H1 (cell line): ENCODE data around the gene NQO2. TPM values are rescaled to one million over a fixed set of nuclear protein-coding genes. Genes with fewer than 3 reads are reported as not detected.

ENCODE experiments used
- CTCF ChIA-PET: fragments of 300-600 bp; sonication (Branson Sonifier 250); formaldehyde crosslinking; loops from one replicate; lab custom pipeline; 2021; ENCODE audit not compliant: partially characterized antibody; lab: Charles Lee
- POLR2A ChIA-PET: fragments of 300-600 bp; sonication (Branson Sonifier 250); formaldehyde crosslinking; loops from one replicate; lab custom pipeline; 2021; ENCODE audit warnings: inconsistent platforms; ENCODE audit not compliant: partially characterized antibody; lab: Charles Lee
- DNase-seq, 2 experiments: peaks; one replicate each; pipeline versions ENCODE4 v3.0.0 to v3.0.0-alpha.2; 2010 to 2022; ENCODE audit warnings: low spot score in 2 of 2, low read depth in 1 of 2, mixed read lengths in 1 of 2
- FAIRE-seq: peaks from 2 replicates; lab custom pipeline; 2011; peaks lifted over from hg19 to GRCh38; lab: Jason Lieb, UNC
- H2AFZ ChIP-seq: 2 replicates; pipeline ENCODE4 v1.8.1; 2012; ENCODE audit warnings: low read length, inconsistent platforms
- H2AK5ac ChIP-seq: 2 replicates; pipeline ENCODE4 v1.6.1; 2013; ENCODE audit warnings: low read depth, low read length
- H2BK120ac ChIP-seq: replicated peaks from 2 replicates; pipeline ENCODE3; 2013; ENCODE audit warnings: low read depth, low read length, inconsistent platforms
- H2BK12ac ChIP-seq: 2 replicates; pipeline ENCODE4 v1.6.1; 2013; ENCODE audit warnings: low read depth, low read length
- H2BK15ac ChIP-seq: 2 replicates; pipeline ENCODE4 v1.6.1; 2013; ENCODE audit warnings: low read length
- H2BK20ac ChIP-seq: 2 replicates; pipeline ENCODE4 v1.6.1; 2013; ENCODE audit warnings: low read length
- H2BK5ac ChIP-seq: 2 replicates; pipeline ENCODE4 v1.6.1; 2013; ENCODE audit warnings: low read depth, low read length
- H3K14ac ChIP-seq: 2 replicates; pipeline ENCODE4 v1.6.1; 2013; ENCODE audit warnings: inconsistent platforms; ENCODE audit not compliant: insufficient read length
- H3K18ac ChIP-seq: 2 replicates; pipeline ENCODE4 v1.6.1; 2013; ENCODE audit warnings: low read length; ENCODE audit errors: extremely low read depth
- H3K23ac ChIP-seq: 2 replicates; pipeline ENCODE4 v1.6.1; 2013; ENCODE audit warnings: inconsistent platforms; ENCODE audit not compliant: insufficient read length
- H3K23me2 ChIP-seq: 2 replicates; pipeline ENCODE4 v1.6.1; 2013; ENCODE audit warnings: low read depth, low read length
- H3K27ac ChIP-seq: 2 replicates; pipeline ENCODE4 v1.6.1; 2011; ENCODE audit warnings: low read depth, low read length, inconsistent platforms
- H3K27me3 ChIP-seq, 4 experiments: replicated peaks in 1 of 4; 1 replicate in 1 of 4; 2 replicates in 3 of 4; pipeline versions ENCODE4 v1.6.1 to v1.8.1; 2011 to 2013; ENCODE audit warnings: low read length in 3 of 4, mild to moderate bottlenecking in 3 of 4, inconsistent platforms in 2 of 4, mixed read lengths in 2 of 4, moderate library complexity in 1 of 4; ENCODE audit not compliant: control insufficient read depth in 3 of 4, insufficient read depth in 3 of 4; ENCODE audit errors: extremely low read depth in 1 of 4
- H3K36me3 ChIP-seq, 4 experiments: 2 replicates each; pipeline versions ENCODE4 v1.6.1 to v1.8.1; 2011 to 2013; ENCODE audit warnings: mild to moderate bottlenecking in 4 of 4, low read length in 3 of 4, moderate library complexity in 2 of 4, control low read depth in 1 of 4, inconsistent platforms in 1 of 4; ENCODE audit not compliant: insufficient read depth in 4 of 4, control insufficient read depth in 2 of 4
- H3K4ac ChIP-seq: replicated peaks from 2 replicates; pipeline ENCODE3; 2013; ENCODE audit warnings: low read length, low read depth, mixed read lengths, inconsistent platforms; ENCODE audit not compliant: insufficient read length
- H3K4me1 ChIP-seq, 4 experiments: replicated peaks in 1 of 4; 1 replicate in 1 of 4; 2 replicates in 3 of 4; pipeline versions ENCODE4 v1.6.1 to v1.8.1; 2011 to 2013; ENCODE audit warnings: low read length in 3 of 4, inconsistent platforms in 2 of 4, mixed read lengths in 1 of 4; ENCODE audit not compliant: insufficient read depth in 4 of 4, control insufficient read depth in 3 of 4
- H3K4me2 ChIP-seq, 2 experiments: 2 replicates each; pipeline versions ENCODE4 v1.6.1 to v1.8.1; 2011 to 2013; ENCODE audit warnings: low read depth in 2 of 2, low read length in 2 of 2, control low read depth in 1 of 2, inconsistent platforms in 1 of 2, mild to moderate bottlenecking in 1 of 2; ENCODE audit not compliant: insufficient read depth in 1 of 2
- H3K4me3 ChIP-seq, 4 experiments: fragments of 200-600, 300-600 bp in 1 of 4; sonication (generic), shearing (Covaris generic), sonication (Bioruptor Twin) in 1 of 4; 2 replicates each; pipeline versions ENCODE4 v1.5.1 to v1.8.1; 2011 to 2016; ENCODE audit warnings: low read length in 4 of 4, low read depth in 3 of 4, control low read depth in 2 of 4, inconsistent platforms in 2 of 4, mild to moderate bottlenecking in 2 of 4, mixed read lengths in 1 of 4, moderate library complexity in 1 of 4; ENCODE audit not compliant: insufficient read depth in 2 of 4; ENCODE audit errors: extremely low read depth in 1 of 4
- H3K56ac ChIP-seq: replicated peaks from 2 replicates; pipeline ENCODE3; 2013; ENCODE audit warnings: low read depth, mild to moderate bottlenecking, mixed read lengths, low read length, inconsistent platforms; ENCODE audit not compliant: insufficient read length
- H3K79me1 ChIP-seq: 2 replicates; pipeline ENCODE4 v1.6.1; 2013; ENCODE audit warnings: low read depth, low read length, control low read depth
- H3K79me2 ChIP-seq, 2 experiments: 2 replicates each; pipeline versions ENCODE4 v1.6.1 to v1.8.1; 2012 to 2013; ENCODE audit warnings: low read length in 2 of 2, mild to moderate bottlenecking in 2 of 2, inconsistent platforms in 1 of 2; ENCODE audit not compliant: insufficient read depth in 2 of 2, control insufficient read depth in 1 of 2
- H3K9ac ChIP-seq, 4 experiments: replicated peaks in 1 of 4; 1 replicate in 1 of 4; 2 replicates in 3 of 4; pipeline versions ENCODE4 v1.6.1 to v1.8.1; 2011 to 2013; ENCODE audit warnings: low read depth in 3 of 4, low read length in 3 of 4, control low read depth in 2 of 4, mild to moderate bottlenecking in 2 of 4, moderate library complexity in 2 of 4, inconsistent platforms in 1 of 4; ENCODE audit errors: extremely low read depth in 1 of 4
- H3K9me3 ChIP-seq, 2 experiments: 2 replicates each; pipeline versions ENCODE4 v1.6.1 to v1.8.1; 2012 to 2013; ENCODE audit warnings: mild to moderate bottlenecking in 2 of 2, moderate library complexity in 2 of 2, control low read depth in 1 of 2, inconsistent platforms in 1 of 2, low read depth in 1 of 2, low read length in 1 of 2, mixed read lengths in 1 of 2; ENCODE audit not compliant: insufficient read depth in 2 of 2
- H4K20me1 ChIP-seq, 2 experiments: replicated peaks in 1 of 2; 2 replicates each; pipeline versions ENCODE3 to v1.8.1; 2011 to 2013; ENCODE audit warnings: inconsistent platforms in 2 of 2, low read length in 2 of 2, mild to moderate bottlenecking in 1 of 2; ENCODE audit not compliant: insufficient read depth in 2 of 2, control insufficient read depth in 1 of 2
- H4K5ac ChIP-seq: 2 replicates; pipeline ENCODE4 v1.6.1; 2013; ENCODE audit warnings: low read length, low read depth, mixed read lengths, inconsistent platforms; ENCODE audit not compliant: insufficient read length
- H4K8ac ChIP-seq: 2 replicates; pipeline ENCODE4 v1.8.0; 2013; ENCODE audit warnings: mild to moderate bottlenecking, moderate library complexity, low read length, inconsistent platforms; ENCODE audit not compliant: insufficient read depth; ENCODE audit errors: extremely low read depth
- H4K91ac ChIP-seq: replicated peaks from 2 replicates; pipeline ENCODE3; 2013; ENCODE audit warnings: low read length, mixed read lengths, inconsistent platforms; ENCODE audit not compliant: insufficient read length
- CREB1 ChIP-seq: IDR thresholded peaks from 2 replicates; pipeline ENCODE4 v1.6.1; 2012; ENCODE audit warnings: inconsistent platforms
- EP300 ChIP-seq, 2 experiments: IDR thresholded peaks; 1 replicate in 1 of 2; 2 replicates in 1 of 2; pipeline ENCODE4 v1.6.1; 2011 to 2012; ENCODE audit warnings: low read depth in 2 of 2, low read length in 2 of 2, mild to moderate bottlenecking in 2 of 2, borderline replicate concordance in 1 of 2, inconsistent platforms in 1 of 2, moderate library complexity in 1 of 2
- FOSL1 ChIP-seq: IDR thresholded peaks from 2 replicates; pipeline ENCODE4 v1.6.1; 2011; ENCODE audit warnings: mild to moderate bottlenecking, low read depth, low read length, moderate library complexity; ENCODE audit not compliant: insufficient read depth
- GTF2F1 ChIP-seq: IDR thresholded peaks from 2 replicates; pipeline ENCODE4 v1.6.1; 2012; ENCODE audit warnings: low read depth, low read length, improper control_type of control experiment, borderline replicate concordance
- KDM5A ChIP-seq: fragments of 200-600 bp; IDR thresholded peaks from 2 replicates; pipeline ENCODE4 v1.7.1; 2012; ENCODE audit warnings: mild to moderate bottlenecking, low read length, inconsistent platforms, mixed read lengths
- MAX ChIP-seq: IDR thresholded peaks from 2 replicates; pipeline ENCODE4 v1.6.1; 2012; ENCODE audit warnings: inconsistent platforms
- NRF1 ChIP-seq: IDR thresholded peaks from 2 replicates; pipeline ENCODE4 v1.6.1; 2011; ENCODE audit warnings: mild to moderate bottlenecking, low read depth, low read length, improper control_type of control experiment
- POU5F1 ChIP-seq: IDR thresholded peaks from 2 replicates; pipeline ENCODE4 v1.6.1; 2011; ENCODE audit warnings: low read depth, mild to moderate bottlenecking, low read length, moderate library complexity
- RFX5 ChIP-seq: IDR thresholded peaks from 2 replicates; pipeline ENCODE4 v1.6.1; 2011; ENCODE audit warnings: low read depth, low read length, improper control_type of control experiment, borderline replicate concordance
- RXRA ChIP-seq: IDR thresholded peaks from 2 replicates; pipeline ENCODE4 v1.6.1; 2011; ENCODE audit warnings: low read depth, mild to moderate bottlenecking, low read length, moderate library complexity; ENCODE audit not compliant: insufficient read depth
- SUZ12 ChIP-seq: fragments of 200-600 bp; sonication (generic); IDR thresholded peaks from 2 replicates; pipeline ENCODE4 v1.6.1; 2012; ENCODE audit warnings: mild to moderate bottlenecking, inconsistent platforms, low read length, moderate library complexity, mixed read lengths
- TAF7 ChIP-seq: optimal IDR thresholded peaks from 2 replicates; pipeline ENCODE3; 2011; ENCODE audit warnings: low read depth, mild to moderate bottlenecking, inconsistent platforms, low read length, moderate library complexity, borderline replicate concordance
- WGBS, 2 experiments: shearing (Covaris generic) in 1 of 2; methylation state at CpG; one replicate each; pipeline versions ENCODE4 v1.1.6 to v1.1.7; 2013 to 2015; ENCODE audit warnings: low lambda C conversion rate in 2 of 2, mixed read lengths in 2 of 2, inconsistent platforms in 1 of 2, low coverage in 1 of 2, missing lambda C conversion rate in 1 of 2; ENCODE audit not compliant: insufficient replicate concordance in 2 of 2, insufficient coverage in 1 of 2, insufficient read length in 1 of 2; ENCODE audit errors: extremely low coverage in 1 of 2, missing lambda C conversion rate in 1 of 2; 5-methylcytosine and 5-hydroxymethylcytosine counted together
- polyA plus RNA-seq, 7 experiments: library from polyadenylated mRNA; depleted of rRNA in 3 of 7; stranded (reverse) in 5 of 7; unstranded in 2 of 7; fragments of >200 nt in 5 of 7; fragments of 200-250 nt in 2 of 7; gene quantifications; 1 replicate in 5 of 7; 2 replicates in 1 of 7; 4 replicates in 1 of 7; pipeline versions ENCODE4 v1.2.1 to v1.2.3, GENCODE V29; 2011 to 2013; ENCODE audit warnings: missing spikeins in 2 of 7, mixed read lengths in 2 of 7
- total RNA-seq: library from RNA; stranded (reverse); fragmentation: NEBNext Ultra II Directional; extraction: Animal tissue kit (Norgen Biotek cat#: 25700); gene quantifications from 2 replicates; pipeline ENCODE4 v1.2.1, GENCODE V29; 2021

Gene NQO2
- total and polyA plus RNA-seq, 2 of the 8 experiments (the other 6 are each of a cell fraction or from before 2014, with no cell fraction given) = 135 to 168 TPM

- Histone ChIP-seq H3K56ac (no peak overlapping the region), H3K4me3 (no peak overlapping the region), H4K5ac (no peak overlapping the region), H2BK15ac (no peak overlapping the region), H2BK12ac (no peak overlapping the region), H2AK5ac (no peak overlapping the region), H3K4me1 (peaks cover 0 to 4% (median 0%) of the 10 kb centered on the region in 4 experiments; a peak in 2 of 7 replicates), H4K8ac (no peak overlapping the region), H2BK120ac (no peak overlapping the region), H3K14ac (no peak overlapping the region), H3K23me2 (no peaks in the 10 kb centered on the region), H3K18ac (no peak overlapping the region), H2BK5ac (no peak overlapping the region), H3K79me1 (no peaks in the 10 kb centered on the region), H3K4me2 (no peak overlapping the region)
- TF ChIP-seq CREB1 (no peak), GTF2F1 (no peak), POU5F1 (no peak), TAF7 (no peak), MAX (no peak), RXRA (no peak), FOSL1 (no peak), KDM5A (no peak), EP300 (IDR thresholded peaks at IDR 0.05; ENCODE audit: borderline replicate concordance in 1 of 2, low read depth in 2 of 2, low read length in 2 of 2) (no peak), SUZ12 (no peak), RFX5 (no peak), NRF1 (no peak)
- TF ChIP-seq, all 59 proteins: peak for 0
- no peak overlapping the region for H3K9ac ChIP-seq
- H4K91ac ChIP-seq = no peak overlapping the region
- no peaks in the 10 kb centered on the region for H3K36me3 ChIP-seq
- 91% methylated on average over 5 of the region's 5 CpGs; no CpG with 5 or more reads in 1 of the 2 experiments for WGBS, 2 experiments
- no peak for DNase-seq
- no peaks in the 10 kb centered on the region for H3K27me3 ChIP-seq
- H3K23ac ChIP-seq = no peak overlapping the region
- ChIA-PET POLR2A (no interaction called here), CTCF (no interaction called here)
- no peak overlapping the region for H2AFZ ChIP-seq
- no peak overlapping the region for H3K4ac ChIP-seq
- no peaks in the 10 kb centered on the region for H3K79me2 ChIP-seq
- no peaks in the 10 kb centered on the region for H3K9me3 ChIP-seq
- no peak overlapping the region for H3K27ac ChIP-seq
- H4K20me1 ChIP-seq = no peaks in the 10 kb centered on the region
- no peak overlapping the region for H2BK20ac ChIP-seq
- no peak for FAIRE-seq
Measured at GRCh38 chr6:3033652-3034051, 34.0 kb downstream of the NQO2 start.
